ENCODE results near the gene PSMC5.

GRCh38 chr17:63841350-63842172 lies 14.3 kb downstream of the PSMC5 start:
- TF ChIP-seq CTCF (IDR thresholded peaks at IDR 0.05 in 8 of 11, conservative IDR thresholded peaks at IDR 0.05 in 3 of 11) (no peak), POLR2AphosphoS5 (IDR thresholded peaks at IDR 0.05) (peak in 2 of 3 donors; percentile 22 to 50), POLR2A (IDR thresholded peaks at IDR 0.05) (no peak)

All from spleen (tissue), 7 donors.